Measurements from ENCODE around the gene CEP295NL. TPM values are rescaled to one million over a fixed set of nuclear protein-coding genes. Genes with fewer than 3 reads are reported as not detected.
"Not testable (repeated sequence)": the region's sequence is repeated elsewhere in the genome, so short reads cannot be mapped to it uniquely, and the experiment has no call there.

CEP295NL gene
- total and polyA plus RNA-seq, 5 donors, result 0.57 to 1.3 (median 0.92) TPM

DNA sequence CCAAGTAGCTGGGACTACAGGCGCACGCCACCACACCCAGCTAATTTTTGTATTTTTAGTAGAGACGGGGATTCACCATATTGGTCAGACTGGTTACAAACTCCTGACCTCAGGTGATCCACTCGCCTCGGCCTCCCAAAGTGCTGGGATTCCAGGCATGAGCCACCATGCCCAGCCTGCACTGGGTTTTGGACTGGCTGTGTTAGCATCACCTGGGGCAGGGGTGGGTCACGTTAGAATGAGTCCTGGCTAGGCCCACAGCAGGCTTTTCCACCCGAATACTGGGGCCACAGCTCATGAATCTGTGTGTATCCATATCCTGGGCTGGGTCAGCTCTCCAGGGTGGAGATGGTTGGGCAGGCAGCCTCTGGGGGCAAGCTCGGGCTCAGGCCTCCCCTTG is 770 bp downstream of the CEP295NL start:
- peak in 1 of 3 donors; percentile 42 for DNase-seq
- ATAC-seq; H3K9me3 ChIP-seq (ENCODE audit: control insufficient read depth, low read length); intact Hi-C loops (cut with DNase I); H3K27ac ChIP-seq (ENCODE audit: low read length); H3K27me3 ChIP-seq (ENCODE audit: control insufficient read depth, insufficient read depth); H3K4me3 ChIP-seq (ENCODE audit: low read length): not testable (repeated sequence)
- H3K4me1 ChIP-seq (ENCODE audit: control insufficient read depth, insufficient read depth, low read length), result peaks cover 24% of the 10 kb centered on the region
- 93% methylated on average over 8 of the region's 8 CpGs for WGBS

DNA sequence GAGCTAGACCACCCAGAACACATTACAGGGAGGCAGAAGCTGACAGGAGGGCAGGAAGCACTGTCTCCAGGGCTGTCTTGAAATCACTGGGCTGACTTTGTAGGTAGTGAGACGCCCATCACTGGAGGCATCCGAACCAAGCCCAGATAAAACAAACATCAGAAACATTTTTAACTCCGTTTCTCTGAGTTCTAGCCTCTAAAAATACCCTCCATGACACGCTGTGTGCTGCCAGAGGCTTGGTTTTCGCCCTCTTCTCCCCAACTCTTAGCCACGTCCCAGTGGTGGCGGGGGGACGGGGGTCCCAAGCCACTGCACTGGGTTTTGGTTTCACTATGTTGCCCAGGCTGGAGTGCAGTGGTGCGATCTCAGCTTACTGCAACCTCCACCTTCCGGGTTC is 1.2 kb downstream of the CEP295NL start:
- WGBS, result 92% methylated on average over 10 of the region's 10 CpGs
- intact Hi-C loops (cut with DNase I), result no loop called here
- no peak for ATAC-seq
- Histone ChIP-seq H3K27ac (ENCODE audit: low read length) (no peak overlapping the region), H3K9me3 (ENCODE audit: control insufficient read depth, low read length) (no peaks in the 10 kb centered on the region), H3K4me1 (ENCODE audit: control insufficient read depth, insufficient read depth, low read length) (peaks cover 26% of the 10 kb centered on the region), H3K4me3 (ENCODE audit: low read length) (no peak overlapping the region), H3K27me3 (ENCODE audit: control insufficient read depth, insufficient read depth) (no peaks in the 10 kb centered on the region)
- DNase-seq, result peak in 1 of 3 donors; percentile 5

DNA sequence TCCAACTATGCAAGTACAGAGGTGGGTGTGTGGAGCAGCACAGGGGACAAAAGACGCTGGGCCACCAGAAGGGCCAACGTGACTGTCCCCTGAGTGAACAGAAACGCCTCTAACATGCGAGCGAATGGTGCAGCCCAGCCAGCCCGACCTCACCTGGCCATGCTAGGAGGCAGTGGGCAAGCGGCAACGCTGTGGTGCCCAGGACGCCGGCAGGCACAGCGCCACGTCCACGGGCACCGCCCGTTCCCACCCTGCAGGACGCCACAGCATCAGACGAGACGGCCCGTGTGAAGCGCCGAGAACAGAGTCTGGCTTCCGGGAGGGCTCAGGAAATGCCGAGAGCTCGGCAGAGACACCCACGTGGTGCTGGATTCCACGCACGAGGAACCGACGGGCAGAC is 2.2 kb downstream of the CEP295NL start:
- Histone ChIP-seq H3K27ac (ENCODE audit: low read length) (no peak overlapping the region), H3K9me3 (ENCODE audit: control insufficient read depth, low read length) (no peaks in the 10 kb centered on the region), H3K4me1 (ENCODE audit: control insufficient read depth, insufficient read depth, low read length) (peaks cover 32% of the 10 kb centered on the region), H3K4me3 (ENCODE audit: low read length) (no peak overlapping the region), H3K27me3 (ENCODE audit: control insufficient read depth, insufficient read depth) (no peaks in the 10 kb centered on the region)
- intact Hi-C loops (cut with DNase I), result no loop called here
- ATAC-seq (no peak), DNase-seq (peak in 2 of 3 donors; percentile 27 to 48)
- WGBS, result 78% methylated on average over 29 of the region's 29 CpGs

DNA sequence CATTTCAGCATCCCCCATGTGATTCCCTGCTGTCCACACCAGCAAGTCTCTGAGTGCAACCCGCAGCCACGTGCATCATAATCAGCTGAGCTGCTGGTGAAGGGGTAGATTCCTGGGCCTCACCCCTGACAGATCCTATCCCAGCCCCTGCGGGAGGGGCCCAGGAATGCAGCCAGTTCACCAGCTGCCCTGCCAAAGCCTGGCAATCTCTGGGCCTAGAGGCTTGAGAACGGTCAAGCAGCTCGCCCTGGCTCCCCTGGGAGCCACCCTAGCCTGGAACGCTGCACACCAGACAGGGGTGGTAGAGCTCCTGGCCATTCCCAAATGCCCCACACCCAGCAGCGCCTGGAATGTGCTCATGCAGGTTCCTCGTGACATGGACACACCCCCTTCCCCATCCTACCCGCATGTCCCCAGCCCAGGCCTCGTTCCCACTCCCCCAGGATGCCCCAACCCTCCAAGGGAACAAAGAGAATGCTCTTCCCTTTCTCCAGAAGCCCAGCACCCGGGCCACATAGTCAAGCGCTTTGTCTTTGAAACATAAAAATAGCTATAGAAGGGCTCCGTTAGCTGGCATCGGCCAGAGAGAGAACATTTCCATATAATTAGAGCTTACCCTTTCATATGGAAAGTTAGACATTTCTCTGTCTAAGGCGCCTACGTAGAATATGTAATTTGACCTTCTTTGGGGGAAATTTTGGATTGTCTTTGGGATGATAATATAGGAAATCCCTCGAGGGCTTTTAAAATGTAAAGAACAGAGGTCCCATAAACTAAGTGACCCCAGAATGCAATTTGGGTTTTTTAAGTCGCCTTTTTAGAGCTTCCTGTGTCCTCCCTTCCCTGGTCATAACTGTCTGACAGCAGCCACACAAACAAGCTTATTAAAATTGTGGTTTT is 3.4 kb downstream of the CEP295NL start:
- Histone ChIP-seq H3K9me3 (ENCODE audit: control insufficient read depth, low read length) (no peaks in the 10 kb centered on the region), H3K27ac (ENCODE audit: low read length) (peak overlapping the region; percentile 75), H3K27me3 (ENCODE audit: control insufficient read depth, insufficient read depth) (no peaks in the 10 kb centered on the region), H3K4me3 (ENCODE audit: low read length) (no peak overlapping the region), H3K4me1 (ENCODE audit: control insufficient read depth, insufficient read depth, low read length) (peaks cover 35% of the 10 kb centered on the region)
- intact Hi-C loops (cut with DNase I), result no loop called here
- DNase-seq, result peak; percentile 51 to 89 (median 79)
- WGBS, result 47% methylated on average over 18 of the region's 18 CpGs
- ATAC-seq, result peak; percentile 46 to 73

DNA sequence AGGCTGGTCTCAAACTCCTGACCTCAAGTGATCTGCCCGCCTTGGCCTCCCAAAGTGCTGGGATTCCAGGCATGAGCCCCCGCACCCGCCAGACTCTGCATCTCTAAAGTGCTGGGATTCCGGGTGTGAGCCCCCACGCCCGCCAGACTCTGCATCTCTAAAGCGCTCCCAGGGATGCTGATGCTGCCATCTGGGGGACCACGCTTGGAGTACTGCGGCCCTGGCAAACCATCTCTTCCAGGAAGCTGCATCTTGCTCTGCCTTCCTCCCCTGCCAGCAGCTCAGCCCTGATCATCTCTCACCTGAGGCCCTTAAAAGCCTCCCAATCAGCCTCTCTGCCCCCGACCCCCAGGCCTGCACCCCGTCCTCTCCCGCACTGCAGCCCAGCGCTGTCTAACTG is 4.1 kb downstream of the CEP295NL start:
- intact Hi-C loops (cut with DNase I), result no loop called here
- no peak for ATAC-seq
- no peaks in the 10 kb centered on the region for H3K27me3 ChIP-seq (ENCODE audit: control insufficient read depth, insufficient read depth)
- H3K9me3 ChIP-seq (ENCODE audit: control insufficient read depth, low read length), result no peaks in the 10 kb centered on the region
- H3K27ac ChIP-seq (ENCODE audit: low read length), result peak overlapping the region; percentile 60
- H3K4me3 ChIP-seq (ENCODE audit: low read length), result no peak overlapping the region
- no peak for DNase-seq
- WGBS, result 81% methylated on average over 13 of the region's 13 CpGs
- peaks cover 35% of the 10 kb centered on the region for H3K4me1 ChIP-seq (ENCODE audit: control insufficient read depth, insufficient read depth, low read length)

DNA sequence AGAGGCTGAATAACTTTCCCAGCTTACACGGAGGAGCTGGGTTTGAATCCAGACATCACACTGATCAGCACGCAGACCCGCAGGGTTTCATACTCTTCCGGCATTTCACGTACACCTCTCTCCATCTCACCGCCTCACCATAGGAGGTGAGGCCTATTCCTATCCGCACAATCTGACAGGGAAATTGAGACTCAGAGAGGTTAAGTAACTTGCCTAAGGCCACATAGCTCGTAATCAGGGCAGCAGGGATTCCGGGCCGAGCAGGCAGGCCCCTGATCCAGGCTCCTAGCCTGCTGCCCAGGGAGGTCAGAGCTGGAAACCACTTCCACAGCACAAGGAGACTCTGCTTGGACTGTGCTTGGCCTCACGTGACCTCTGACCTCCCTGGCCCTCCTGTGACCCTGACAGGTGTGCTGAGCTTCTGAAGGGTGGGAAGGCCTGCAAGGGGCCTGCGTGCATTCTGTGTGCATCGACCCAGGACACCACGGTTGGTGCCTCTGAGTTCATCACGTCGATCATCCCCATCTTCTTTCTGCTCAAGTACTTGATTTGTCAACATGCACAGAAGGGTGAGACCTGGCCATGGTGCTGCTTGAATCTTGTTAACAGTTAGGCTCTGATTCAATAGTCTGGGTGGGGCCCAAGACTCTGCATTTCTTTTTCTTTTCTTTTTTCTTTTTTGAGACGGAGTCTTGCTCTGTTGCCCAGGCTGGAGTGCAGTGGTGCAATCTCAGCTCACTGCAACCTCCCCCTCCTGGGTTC is 4.7 kb downstream of the CEP295NL start:
- DNase-seq (peak in 1 of 3 donors; percentile 32), ATAC-seq (no peak)
- H3K9me3 ChIP-seq (ENCODE audit: control insufficient read depth, low read length), result no peaks in the 10 kb centered on the region
- H3K27ac ChIP-seq (ENCODE audit: low read length), result no peak overlapping the region
- WGBS, result 82% methylated on average over 17 of the region's 17 CpGs
- no peaks in the 10 kb centered on the region for H3K27me3 ChIP-seq (ENCODE audit: control insufficient read depth, insufficient read depth)
- intact Hi-C loops (cut with DNase I), result no loop called here
- no peak overlapping the region for H3K4me3 ChIP-seq (ENCODE audit: low read length)
- H3K4me1 ChIP-seq (ENCODE audit: control insufficient read depth, insufficient read depth, low read length), result peaks cover 34% of the 10 kb centered on the region

DNA sequence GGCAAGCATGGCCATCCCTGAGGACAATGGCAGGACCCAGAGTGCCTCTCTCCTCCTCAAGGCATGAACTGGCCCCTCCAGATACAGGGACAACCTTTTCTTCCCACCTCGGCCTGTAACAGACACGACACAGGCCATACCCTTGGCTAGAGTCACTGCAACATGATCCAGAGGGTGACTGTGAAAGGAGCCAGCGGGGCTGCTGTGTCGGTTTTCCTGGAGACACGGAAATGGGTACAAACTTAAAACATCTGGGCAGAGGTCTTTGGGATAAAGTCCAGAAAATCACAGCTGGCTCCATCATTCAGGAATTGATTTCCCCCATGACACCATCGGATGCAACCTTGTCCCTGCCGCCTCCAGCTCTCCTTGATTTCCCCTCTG is 5.3 kb downstream of the CEP295NL start:
- H3K27me3 ChIP-seq (ENCODE audit: control insufficient read depth, insufficient read depth), result no peaks in the 10 kb centered on the region
- no peak overlapping the region for H3K4me3 ChIP-seq (ENCODE audit: low read length)
- ATAC-seq (no peak), DNase-seq (no peak)
- WGBS, result 59% methylated on average over 7 of the region's 7 CpGs
- no peaks in the 10 kb centered on the region for H3K9me3 ChIP-seq (ENCODE audit: control insufficient read depth, low read length)
- H3K4me1 ChIP-seq (ENCODE audit: control insufficient read depth, insufficient read depth, low read length), result peaks cover 30% of the 10 kb centered on the region
- intact Hi-C loops (cut with DNase I), result no loop called here
- peak overlapping the region; percentile 3 for H3K27ac ChIP-seq (ENCODE audit: low read length)

DNA sequence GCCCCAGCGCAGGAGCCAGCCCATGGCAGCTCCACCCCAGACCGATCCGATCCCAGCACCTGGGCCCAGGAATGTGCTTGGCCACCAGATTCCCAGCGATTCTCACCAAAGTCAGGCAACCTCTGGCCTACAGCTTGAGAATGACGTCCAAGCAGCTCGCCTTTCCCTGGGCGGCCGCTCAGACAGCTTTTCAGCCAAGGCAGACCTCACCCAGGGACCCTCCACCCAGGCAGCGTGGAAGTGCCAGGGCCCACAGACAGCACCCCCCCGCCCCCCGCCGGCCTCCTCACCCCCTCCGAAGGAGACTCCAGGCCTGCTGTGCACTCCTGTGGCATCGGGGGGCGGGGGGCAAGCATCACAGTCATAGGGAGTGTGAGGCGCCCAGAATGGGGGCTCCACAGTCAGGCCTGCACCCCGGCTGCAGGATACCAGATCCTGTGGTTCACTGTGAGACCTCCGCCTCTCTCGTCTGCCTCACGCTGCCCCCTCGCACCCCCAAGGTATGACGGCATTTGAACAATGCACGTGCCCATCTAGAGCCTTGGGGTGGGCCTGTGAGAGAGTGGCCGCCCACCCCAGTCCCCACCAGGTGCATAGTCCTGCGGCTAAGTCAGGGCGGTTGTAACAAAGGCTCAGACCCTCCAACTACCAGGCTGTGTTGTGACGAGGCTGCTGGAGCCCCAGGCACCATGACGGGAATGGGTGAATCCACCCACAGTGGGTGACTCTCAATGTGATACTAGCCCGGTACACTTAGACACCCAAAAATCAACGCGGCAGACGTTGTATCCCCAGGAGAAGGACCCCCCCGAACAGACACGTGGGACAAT is 6.0 kb downstream of the CEP295NL start:
- DNase-seq (no peak), ATAC-seq (no peak)
- Histone ChIP-seq H3K27ac (ENCODE audit: low read length) (peak overlapping the region; percentile 21), H3K4me3 (ENCODE audit: low read length) (no peak overlapping the region), H3K9me3 (ENCODE audit: control insufficient read depth, low read length) (no peaks in the 10 kb centered on the region), H3K4me1 (ENCODE audit: control insufficient read depth, insufficient read depth, low read length) (peaks cover 34% of the 10 kb centered on the region), H3K27me3 (ENCODE audit: control insufficient read depth, insufficient read depth) (no peaks in the 10 kb centered on the region)
- WGBS, result 84% methylated on average over 34 of the region's 34 CpGs
- intact Hi-C loops (cut with DNase I), result no loop called here

DNA sequence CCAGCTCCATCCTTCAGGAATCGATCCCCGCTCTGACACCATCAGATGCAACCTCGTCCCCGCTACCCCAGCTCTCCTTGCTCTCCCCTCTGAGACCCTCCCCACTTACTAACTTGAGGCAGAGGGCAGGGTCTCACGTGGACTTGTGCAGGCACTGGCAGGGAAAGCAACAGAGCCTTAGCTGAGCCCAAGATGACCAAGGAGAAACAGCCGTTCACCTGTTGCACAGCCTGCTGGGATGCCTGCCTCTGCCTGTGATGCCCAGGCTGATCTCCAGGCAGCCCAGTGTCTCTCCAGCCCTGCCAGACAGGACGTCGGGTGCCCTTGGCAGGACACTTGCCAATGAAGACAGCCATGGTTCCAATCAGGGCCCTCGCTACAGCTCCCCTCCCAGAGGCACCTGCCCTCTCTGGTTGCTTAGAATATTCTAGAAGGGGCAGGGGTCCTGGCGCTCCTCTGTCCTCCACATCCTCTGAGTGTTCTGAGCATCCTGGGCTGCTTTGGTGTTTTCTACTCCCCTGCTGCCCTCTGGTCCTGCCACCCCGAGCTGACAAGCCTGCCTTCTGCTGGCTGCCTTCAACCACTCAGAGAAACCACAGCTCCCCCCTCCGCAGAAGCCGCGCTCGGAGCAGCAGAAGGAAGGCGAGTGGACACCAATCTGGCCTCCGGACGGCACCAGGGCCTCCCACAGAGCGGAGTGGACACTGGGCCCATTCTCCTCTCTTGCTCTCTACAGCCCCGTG is 6.7 kb downstream of the CEP295NL start:
- ATAC-seq (peak; percentile 4 to 15), DNase-seq (peak in 1 of 3 donors; percentile 60)
- Histone ChIP-seq H3K9me3 (ENCODE audit: control insufficient read depth, low read length) (no peaks in the 10 kb centered on the region), H3K4me3 (ENCODE audit: low read length) (no peak overlapping the region), H3K27ac (ENCODE audit: low read length) (peak overlapping the region; percentile 21), H3K27me3 (ENCODE audit: control insufficient read depth, insufficient read depth) (no peaks in the 10 kb centered on the region), H3K4me1 (ENCODE audit: control insufficient read depth, insufficient read depth, low read length) (peaks cover 37% of the 10 kb centered on the region)
- WGBS, result 68% methylated on average over 20 of the region's 20 CpGs
- intact Hi-C loops (cut with DNase I), result no loop called here

DNA sequence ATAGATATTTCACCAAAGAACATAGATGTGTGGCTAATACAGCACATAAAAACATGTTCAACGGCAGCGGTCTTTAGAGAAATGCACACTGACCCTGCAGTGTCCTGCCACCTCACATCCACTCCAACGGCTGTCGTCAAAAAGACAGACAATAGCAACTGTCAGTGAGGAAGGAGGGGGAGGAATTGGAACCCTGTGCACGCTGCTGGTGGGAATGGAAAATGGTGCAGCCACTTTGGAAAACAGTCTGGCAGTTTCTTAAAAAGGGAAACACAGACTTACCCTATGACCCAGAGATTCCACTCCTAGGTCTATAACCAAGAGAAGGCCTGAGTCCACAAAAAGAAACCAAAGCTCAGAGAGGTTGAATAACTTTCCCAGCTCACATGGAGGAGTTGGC is 7.7 kb downstream of the CEP295NL start:
- peak overlapping the region; percentile 61 for H3K27ac ChIP-seq (ENCODE audit: low read length)
- no peaks in the 10 kb centered on the region for H3K27me3 ChIP-seq (ENCODE audit: control insufficient read depth, insufficient read depth)
- no peak overlapping the region for H3K4me3 ChIP-seq (ENCODE audit: low read length)
- intact Hi-C loops (cut with DNase I), result no loop called here
- ATAC-seq (peak in 1 of 2 donors; percentile 58), DNase-seq (no peak)
- WGBS, result 14% methylated on average over 5 of the region's 5 CpGs
- H3K9me3 ChIP-seq (ENCODE audit: control insufficient read depth, low read length), result no peaks in the 10 kb centered on the region
- peaks cover 37% of the 10 kb centered on the region for H3K4me1 ChIP-seq (ENCODE audit: control insufficient read depth, insufficient read depth, low read length)

All from right cardiac atrium (tissue), 5 donors.